GM12875 (cell line): ENCODE results near the gene PDCD2L.

Experiments
- H3K4me3 ChIP-seq: one replicate; pipeline ENCODE4 v1.5.1; 2011; ENCODE audit warnings: low read depth, low read length, control low read depth
- CTCF ChIP-seq: IDR thresholded peaks from 2 replicates; pipeline ENCODE4 v1.5.1; 2011; ENCODE audit warnings: low read depth, mild to moderate bottlenecking, control low read depth, inconsistent platforms, low read length, moderate library complexity, borderline replicate concordance; ENCODE audit not compliant: insufficient read depth

The PDCD2L gene

GRCh38 chr19:34405892-34406660 is 1.9 kb downstream of the PDCD2L start:
- TF ChIP-seq CTCF, result no peak
- H3K4me3 ChIP-seq, result no peak overlapping the region

GRCh38 chr19:34408411-34408810 is 4.2 kb downstream of the PDCD2L start:
- no peak overlapping the region for H3K4me3 ChIP-seq
- no peak for TF ChIP-seq CTCF

GRCh38 chr19:34409189-34410164 is 5.3 kb downstream of the PDCD2L start:
- no peak for TF ChIP-seq CTCF
- H3K4me3 ChIP-seq, result no peak overlapping the region

GRCh38 chr19:34411216-34411615 is 7.0 kb downstream of the PDCD2L start:
- TF ChIP-seq CTCF, result no peak
- H3K4me3 ChIP-seq, result no peak overlapping the region

GRCh38 chr19:34416021-34416545 is 11.9 kb downstream of the PDCD2L start:
- no peak overlapping the region for H3K4me3 ChIP-seq
- no peak for TF ChIP-seq CTCF

- no peak overlapping the region for H3K4me3 ChIP-seq
- TF ChIP-seq CTCF, result no peak
These were observed 14.1 kb downstream of the PDCD2L start for GRCh38 chr19:34418300-34418699.
